Activated B cell treated with CpG ODN at 0.5 μM for 24 hours (primary cell): ENCODE measurements around the gene NKAIN1. TPM values are rescaled to one million over a fixed set of nuclear protein-coding genes. Genes with fewer than 3 reads are reported as not detected.
A peak's percentile ranks its signal among the peaks of the same experiment; 100 is the strongest.
"Not testable (repeated sequence)": the region's sequence is repeated elsewhere in the genome, so short reads cannot be mapped to it uniquely, and the experiment has no call there.

Experiments
- ATAC-seq: fragments of 200-7000 bp; cut with Tn5 transposase; one replicate; pipeline ENCODE4 v1.10.0; 2021; ENCODE audit warnings: low read depth, mild to moderate bottlenecking, moderate library complexity
- CTCF ChIA-PET: fragments of 350-600 bp; sonication (Branson Sonifier 250); formaldehyde crosslinking; loops from one replicate; lab custom pipeline; 2021; ENCODE audit warnings: antibody characterized with exemption; lab: Charles Lee
- POLR2A ChIA-PET: fragments of 350-600 bp; sonication (Branson Sonifier 250); formaldehyde crosslinking; loops from one replicate; lab custom pipeline; 2021; ENCODE audit warnings: antibody characterized with exemption; lab: Charles Lee
- DNase-seq: peaks from one replicate; pipeline ENCODE4 v3.0.0; 2022
- H3K27ac Mint-ChIP-seq: one replicate; pipeline ENCODE4 v1.8.0; 2020; ENCODE audit warnings: mixed read lengths
- H3K27me3 Mint-ChIP-seq: one replicate; pipeline ENCODE4 v1.8.0; 2021; ENCODE audit warnings: mixed read lengths
- H3K36me3 Mint-ChIP-seq: one replicate; pipeline ENCODE4 v1.8.0; 2021; ENCODE audit warnings: low read depth, mixed read lengths
- H3K4me1 Mint-ChIP-seq: one replicate; pipeline ENCODE4 v1.8.0; 2021; ENCODE audit warnings: mixed read lengths
- H3K4me3 Mint-ChIP-seq: one replicate; pipeline ENCODE4 v1.8.0; 2020; ENCODE audit warnings: mild to moderate bottlenecking, mixed read lengths
- H3K9me3 Mint-ChIP-seq: one replicate; pipeline ENCODE4 v1.8.0; 2020; ENCODE audit warnings: mixed read lengths
- intact Hi-C: fragments of 100-400 bp; cut with micrococcal nuclease; formaldehyde crosslinking; loops from one replicate; pipeline ENCODE4 v1.15.1; 2024
- total RNA-seq: library from RNA; stranded (reverse); gene quantifications from 2 replicates; pipeline ENCODE4 v1.2.3, GENCODE V29; 2022
- TF ChIP-seq, protein P1 (sequence below): fragments of 200-600 bp; IDR thresholded peaks from one replicate; pipeline ENCODE4 v1.8.0; 2022; ENCODE audit warnings: antibody characterized with exemption, mild to moderate bottlenecking

Gene NKAIN1
- total RNA-seq, 1 donor from 2014 or later, result not detected

GRCh38 chr1:31182352-31182751 lies 57.3 kb downstream of the NKAIN1 start:
- intact Hi-C loops, result no loop called here
- TF ChIP-seq, protein P1, sequence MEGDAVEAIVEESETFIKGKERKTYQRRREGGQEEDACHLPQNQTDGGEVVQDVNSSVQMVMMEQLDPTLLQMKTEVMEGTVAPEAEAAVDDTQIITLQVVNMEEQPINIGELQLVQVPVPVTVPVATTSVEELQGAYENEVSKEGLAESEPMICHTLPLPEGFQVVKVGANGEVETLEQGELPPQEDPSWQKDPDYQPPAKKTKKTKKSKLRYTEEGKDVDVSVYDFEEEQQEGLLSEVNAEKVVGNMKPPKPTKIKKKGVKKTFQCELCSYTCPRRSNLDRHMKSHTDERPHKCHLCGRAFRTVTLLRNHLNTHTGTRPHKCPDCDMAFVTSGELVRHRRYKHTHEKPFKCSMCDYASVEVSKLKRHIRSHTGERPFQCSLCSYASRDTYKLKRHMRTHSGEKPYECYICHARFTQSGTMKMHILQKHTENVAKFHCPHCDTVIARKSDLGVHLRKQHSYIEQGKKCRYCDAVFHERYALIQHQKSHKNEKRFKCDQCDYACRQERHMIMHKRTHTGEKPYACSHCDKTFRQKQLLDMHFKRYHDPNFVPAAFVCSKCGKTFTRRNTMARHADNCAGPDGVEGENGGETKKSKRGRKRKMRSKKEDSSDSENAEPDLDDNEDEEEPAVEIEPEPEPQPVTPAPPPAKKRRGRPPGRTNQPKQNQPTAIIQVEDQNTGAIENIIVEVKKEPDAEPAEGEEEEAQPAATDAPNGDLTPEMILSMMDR, result no peak
- Mint-ChIP-seq H3K4me3 (no peak overlapping the region), H3K27ac (no peak overlapping the region), H3K27me3 (peaks cover 45% of the 10 kb centered on the region), H3K36me3 (no peaks in the 10 kb centered on the region), H3K9me3 (no peaks in the 10 kb centered on the region), H3K4me1 (peaks cover 5% of the 10 kb centered on the region)
- ATAC-seq, result peak; percentile 68
- DNase-seq, result peak; percentile 55
- ChIA-PET CTCF (interaction anchor here (1.4 to 6.3 kb wide), 3 partner anchors 239 to 607 kb away, joined by 3 to 48 read pairs (median 33); no protein-coding TSS in a partner anchor), POLR2A (no interaction called here)

- H3K4me3 Mint-ChIP-seq, result peak overlapping the region; percentile 46
- CTCF ChIA-PET, result interaction anchor here (0.7 to 6.3 kb wide), 6 partner anchors 10 to 608 kb away, joined by 3 to 48 read pairs (median 4); no protein-coding TSS in a partner anchor
- TF ChIP-seq, protein P1, result no peak
- POLR2A ChIA-PET, result interaction anchor here (0.6 kb wide), 1 partner anchor 563 kb away, joined by 6 read pairs; no protein-coding TSS in a partner anchor
- no peaks in the 10 kb centered on the region for H3K36me3 Mint-ChIP-seq
- H3K4me1 Mint-ChIP-seq, result peaks cover 5% of the 10 kb centered on the region
- no peaks in the 10 kb centered on the region for H3K9me3 Mint-ChIP-seq
- peak; percentile 71 for ATAC-seq
- peak; percentile 53 for DNase-seq
- intact Hi-C loops, result no loop called here
- H3K27me3 Mint-ChIP-seq, result peaks cover 40% of the 10 kb centered on the region
- no peak overlapping the region for H3K27ac Mint-ChIP-seq
Observed at GRCh38 chr1:31181515-31182343, 58.0 kb downstream of the NKAIN1 start.

- TF ChIP-seq, protein P1, result no peak
- ATAC-seq, result no peak
- H3K4me1 Mint-ChIP-seq, result peaks cover 5% of the 10 kb centered on the region
- peaks cover 40% of the 10 kb centered on the region for H3K27me3 Mint-ChIP-seq
- ChIA-PET POLR2A (no interaction called here), CTCF (interaction anchor here (0.9 to 6.3 kb wide), 4 partner anchors 11 to 368 kb away, joined by 4 to 48 read pairs (median 18); no protein-coding TSS in a partner anchor)
- H3K36me3 Mint-ChIP-seq, result no peaks in the 10 kb centered on the region
- H3K27ac Mint-ChIP-seq, result no peak overlapping the region
- DNase-seq, result no peak
- H3K9me3 Mint-ChIP-seq, result no peaks in the 10 kb centered on the region
- intact Hi-C loops, result no loop called here
- H3K4me3 Mint-ChIP-seq, result no peak overlapping the region
Observed at GRCh38 chr1:31180338-31180737, 59.3 kb downstream of the NKAIN1 start.

- H3K4me3 Mint-ChIP-seq, H3K4me1 Mint-ChIP-seq: not testable (repeated sequence)
Observed at GRCh38 chr1:31176291-31176690, 63.4 kb downstream of the NKAIN1 start.

DNA sequence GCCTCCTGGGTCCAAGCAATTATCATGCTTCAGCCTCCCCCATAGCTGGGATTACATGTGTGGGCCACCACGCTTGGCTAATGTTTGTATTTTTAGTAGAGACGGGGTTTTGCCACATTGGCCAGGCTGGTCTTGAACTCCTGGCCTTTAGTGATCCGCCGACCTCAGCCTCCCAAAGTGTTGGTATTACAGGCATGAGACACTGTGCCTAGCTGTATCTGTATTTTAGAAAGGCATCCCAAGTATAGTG lies 69.3 kb downstream of the NKAIN1 start:
- Mint-ChIP-seq H3K27me3 (peaks cover 4% of the 10 kb centered on the region), H3K9me3 (no peaks in the 10 kb centered on the region), H3K4me3 (no peak overlapping the region), H3K4me1 (no peaks in the 10 kb centered on the region), H3K36me3 (no peaks in the 10 kb centered on the region), H3K27ac (no peak overlapping the region)
- ATAC-seq (no peak), DNase-seq (no peak)
- intact Hi-C loops, result no loop called here
- POLR2A ChIA-PET, result no interaction called here
- CTCF ChIA-PET, result no interaction called here
- TF ChIP-seq, protein P1, result no peak

More at GRCh38 chr1:31176291-31176690, 63.4 kb downstream of the NKAIN1 start:
- DNase-seq, H3K36me3 Mint-ChIP-seq, H3K27ac Mint-ChIP-seq, POLR2A ChIA-PET, ATAC-seq, H3K9me3 Mint-ChIP-seq, CTCF ChIA-PET, intact Hi-C loops: not testable (repeated sequence)
- H3K27me3 Mint-ChIP-seq, result peaks cover 27% of the 10 kb centered on the region
